ENCODE data around the gene PIK3CA.

- TF ChIP-seq CTCF (IDR thresholded peaks at IDR 0.05) (no peak), POLR2A (IDR thresholded peaks at IDR 0.05) (peak in 1 of 2 donors; percentile 4)
Observed at GRCh38 chr3:179148616-179149405, 654 bp downstream of the PIK3CA start.

All from uterus (tissue), 2 donors.